ENCODE measurements around the gene RNF31. TPM values are rescaled to one million over a fixed set of nuclear protein-coding genes. Genes with fewer than 3 reads are reported as not detected.
A peak's percentile ranks its signal among the peaks of the same experiment; 100 is the strongest.

The RNF31 gene
- polyA plus RNA-seq, 1 of the 3 experiments (the other 2 are of a cell fraction), result 19.2 TPM

GRCh38 chr14:24159777-24160498 is 12.6 kb downstream of the RNF31 start:
- H3K9me2 ChIP-seq, result no peaks in the 10 kb centered on the region
- peaks cover 32 to 61% of the 10 kb centered on the region in 2 experiments for H3K36me3 ChIP-seq (replicated peaks in 1 of 2; ENCODE audit: control insufficient read depth in 1 of 2, insufficient read depth in 2 of 2, low read length in 1 of 2)
- DNase-seq, result no peak
- no peaks in the 10 kb centered on the region for H3K9me3 ChIP-seq
- H3K9ac ChIP-seq, result no peak overlapping the region
- H3K4me1 ChIP-seq (ENCODE audit: control insufficient read depth in 1 of 2, insufficient read depth in 2 of 2, low read depth in 1 of 2, low read length in 1 of 2), result peaks cover 4 to 22% of the 10 kb centered on the region in 2 experiments; a peak in 1 of 4 replicates
- H3F3A ChIP-seq (replicated peaks; ENCODE audit: insufficient read depth), result peaks cover 17% of the 10 kb centered on the region
- H4K20me1 ChIP-seq (ENCODE audit: insufficient read depth), result peaks cover 4% of the 10 kb centered on the region; the same call in 1 of the 2 replicates
- 98% methylated on average over 11 of the region's 11 CpGs for WGBS (ENCODE audit: low lambda C conversion rate)
- H3K79me2 ChIP-seq (ENCODE audit: insufficient read depth), result peaks cover 23% of the 10 kb centered on the region
- POLR2A ChIA-PET, result interaction anchor here (0.7 to 5.2 kb wide), 8 partner anchors 9 to 108 kb away, joined by 3 to 50 read pairs (median 4); partner anchors contain the start of genes DCAF11, EMC9, NRL and PSME1
- H3K27ac ChIP-seq (ENCODE audit: low read depth in 2 of 2, low read length in 1 of 2), result peak overlapping the region; percentile 46 to 71; a peak in 2 of 4 replicates
- H3K4me2 ChIP-seq, result no peak overlapping the region
- no peak overlapping the region for H2AFZ ChIP-seq (ENCODE audit: low read depth)
- CTCF ChIA-PET, result interaction anchor here (0.9 to 3.5 kb wide), 18 partner anchors 9 to 137 kb away, joined by 3 to 38 read pairs (median 11); partner anchors contain the start of genes MDP1, PSME1, PSME2 and REC8
- no peak overlapping the region for H3K4me3 ChIP-seq (ENCODE audit: low read depth in 2 of 2, low read length in 1 of 2)
- TF ChIP-seq CTCF (IDR thresholded peaks at IDR 0.05), result no peak
- no peak for TF ChIP-seq EZH2phosphoT487 (IDR thresholded peaks at IDR 0.05; ENCODE audit: borderline replicate concordance, low read depth)
- no peak for TF ChIP-seq SIN3A (IDR thresholded peaks at IDR 0.05; ENCODE audit: borderline replicate concordance, low read depth, low read length)
- no peak for TF ChIP-seq USF2 (IDR thresholded peaks at IDR 0.05; ENCODE audit: borderline replicate concordance, low read depth, low read length)
- TF ChIP-seq FOXJ3 (CRISPR knock-in tag; IDR thresholded peaks at IDR 0.05), result no peak
- TF ChIP-seq MEF2A (IDR thresholded peaks at IDR 0.05; ENCODE audit: borderline replicate concordance, low read depth), result no peak
- TF ChIP-seq TEAD4 (IDR thresholded peaks at IDR 0.05; ENCODE audit: borderline replicate concordance, insufficient read depth), result no peak
- TF ChIP-seq IRF3 (IDR thresholded peaks at IDR 0.05; ENCODE audit: low read depth, low read length), result no peak
- TF ChIP-seq RCOR1 (IDR thresholded peaks at IDR 0.05; ENCODE audit: low read length), result no peak
- no peaks in the 10 kb centered on the region for H3K27me3 ChIP-seq (ENCODE audit: insufficient read depth)

- DNase-seq, result no peak
- H3K4me2 ChIP-seq, result peak overlapping the region; percentile 97; the same call in 1 of the 2 replicates
- peaks cover 35 to 61% of the 10 kb centered on the region in 2 experiments for H3K36me3 ChIP-seq (replicated peaks in 1 of 2; ENCODE audit: control insufficient read depth in 1 of 2, insufficient read depth in 2 of 2, low read length in 1 of 2)
- peaks cover 17% of the 10 kb centered on the region for H3F3A ChIP-seq (replicated peaks; ENCODE audit: insufficient read depth)
- no peak overlapping the region for H3K4me3 ChIP-seq (ENCODE audit: low read depth in 2 of 2, low read length in 1 of 2)
- no peak overlapping the region for H3K9ac ChIP-seq
- TF ChIP-seq RAD21 (IDR thresholded peaks at IDR 0.05; ENCODE audit: low read length), result no peak
- no peak for TF ChIP-seq FOXM1 (IDR thresholded peaks at IDR 0.05; ENCODE audit: low read depth)
- TF ChIP-seq NFIC (IDR thresholded peaks at IDR 0.05; ENCODE audit: borderline replicate concordance), result no peak
- TF ChIP-seq ZBTB33 (IDR thresholded peaks at IDR 0.05; ENCODE audit: borderline replicate concordance, low read depth), result no peak
- TF ChIP-seq GABPA (IDR thresholded peaks at IDR 0.05; ENCODE audit: low read depth), result no peak
- no peak for TF ChIP-seq ELF1 (IDR thresholded peaks at IDR 0.05)
- no peak for TF ChIP-seq TAF1 (IDR thresholded peaks at IDR 0.05; ENCODE audit: borderline replicate concordance, low read depth, low read length)
- peaks cover 23% of the 10 kb centered on the region for H3K79me2 ChIP-seq (ENCODE audit: insufficient read depth)
- H2AFZ ChIP-seq (ENCODE audit: low read depth), result no peak overlapping the region
- H3K9me2 ChIP-seq, result no peaks in the 10 kb centered on the region
- H3K4me1 ChIP-seq (ENCODE audit: control insufficient read depth in 1 of 2, insufficient read depth in 2 of 2, low read depth in 1 of 2, low read length in 1 of 2), result peaks cover 4 to 22% of the 10 kb centered on the region in 2 experiments; a peak in 1 of 4 replicates
- ChIA-PET POLR2A (interaction anchor here (0.8 to 5.2 kb wide), 11 partner anchors 12 to 65 kb away, joined by 3 to 50 read pairs (median 5); partner anchors contain the start of genes DCAF11, EMC9, IPO4 and NRL), CTCF (interaction anchor here (0.8 to 3.5 kb wide), 33 partner anchors 10 to 136 kb away, joined by 3 to 38 read pairs (median 5); partner anchors contain the start of genes CARMIL3, CPNE6, DCAF11 and EMC9)
- H3K9me3 ChIP-seq, result no peaks in the 10 kb centered on the region
- peaks cover 4% of the 10 kb centered on the region; the same call in 1 of the 2 replicates for H4K20me1 ChIP-seq (ENCODE audit: insufficient read depth)
- WGBS (ENCODE audit: low lambda C conversion rate), result 92% methylated on average over 4 of the region's 4 CpGs
- peak overlapping the region; percentile 46 to 71; a peak in 3 of 4 replicates for H3K27ac ChIP-seq (ENCODE audit: low read depth in 2 of 2, low read length in 1 of 2)
- no peaks in the 10 kb centered on the region for H3K27me3 ChIP-seq (ENCODE audit: insufficient read depth)
Observed at GRCh38 chr14:24160499-24160849, 13.2 kb downstream of the RNF31 start.

Data from SK-N-SH (cell line).